Peyer's patch (tissue), 4 donors: Measurements from ENCODE around the gene LYG2.
"Not testable (repeated sequence)": the region's sequence is repeated elsewhere in the genome, so short reads cannot be mapped to it uniquely, and the experiment has no call there.

Experiments
- CTCF ChIP-seq, 6 experiments: fragments of 450-650 bp in 4 of 6; fragments of 200-600 bp in 2 of 6; sonication (generic) in 1 of 6; IDR thresholded peaks; one replicate each; pipeline ENCODE4 v1.5.1; 2017 to 2019; ENCODE audit warnings: antibody characterized with exemption in 6 of 6, mild to moderate bottlenecking in 3 of 6, moderate library complexity in 1 of 6
- POLR2A ChIP-seq, 2 donors: fragments of 450-650 bp; IDR thresholded peaks; one replicate each; pipeline ENCODE4 v1.5.1; 2017; ENCODE audit warnings: antibody characterized with exemption in 2 of 2, mild to moderate bottlenecking in 2 of 2, moderate library complexity in 2 of 2

DNA sequence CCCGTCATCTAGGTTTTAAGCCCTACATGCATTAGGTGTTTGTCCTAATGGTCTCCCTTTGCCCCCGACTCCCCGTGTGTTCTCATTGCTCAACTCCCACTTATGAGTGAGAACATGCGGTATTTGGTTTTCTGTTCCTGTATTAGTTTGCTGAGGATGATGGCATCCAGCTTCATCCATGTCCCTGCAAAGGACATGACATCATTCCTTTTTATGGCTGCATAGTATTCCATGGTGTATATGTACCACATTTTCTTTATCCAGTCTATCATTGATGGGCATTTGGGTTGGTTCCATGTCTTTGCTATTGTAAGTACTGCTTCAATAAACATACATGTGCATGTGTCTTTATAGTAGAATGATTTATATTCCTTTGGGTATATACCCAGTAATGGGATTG, 63.1 kb downstream of the LYG2 start:
- not testable (repeated sequence) for TF ChIP-seq CTCF, POLR2A (IDR thresholded peaks at IDR 0.05)
